Activated CD4-positive, alpha-beta T cell treated with anti-CD3 and anti-CD28 coated beads, Interleukin-2, amount 50 U/mL, for 48 hours (primary cell): Measurements from ENCODE around the gene HMCN2.
"Not testable (repeated sequence)": the region's sequence is repeated elsewhere in the genome, so short reads cannot be mapped to it uniquely, and the experiment has no call there.

Experiments
- DNase-seq, 2 experiments: peaks; one replicate each; pipeline ENCODE4 v3.0.0-alpha.2; 2020

The HMCN2 gene

DNA sequence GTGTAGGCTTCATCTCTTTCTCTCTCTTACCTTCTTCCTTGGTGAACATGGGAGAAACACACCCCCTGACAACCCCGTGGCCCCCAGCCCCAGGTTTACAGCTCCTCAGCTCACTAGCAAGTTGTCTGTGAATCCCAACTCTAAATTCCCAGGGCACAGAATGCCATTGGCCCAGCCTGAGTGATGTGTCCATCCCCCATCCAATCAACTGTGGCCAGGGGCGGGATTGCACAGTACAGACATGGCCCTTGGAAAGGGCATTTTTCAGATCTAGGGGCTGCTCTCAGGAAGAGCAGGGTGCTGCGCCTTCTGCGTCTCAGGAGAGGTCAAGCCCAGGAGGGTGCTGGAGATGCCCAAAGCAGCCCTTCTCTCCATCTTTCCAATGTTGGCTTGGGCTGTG, 131.0 kb downstream of the HMCN2 start:
- no peak for DNase-seq

DNA sequence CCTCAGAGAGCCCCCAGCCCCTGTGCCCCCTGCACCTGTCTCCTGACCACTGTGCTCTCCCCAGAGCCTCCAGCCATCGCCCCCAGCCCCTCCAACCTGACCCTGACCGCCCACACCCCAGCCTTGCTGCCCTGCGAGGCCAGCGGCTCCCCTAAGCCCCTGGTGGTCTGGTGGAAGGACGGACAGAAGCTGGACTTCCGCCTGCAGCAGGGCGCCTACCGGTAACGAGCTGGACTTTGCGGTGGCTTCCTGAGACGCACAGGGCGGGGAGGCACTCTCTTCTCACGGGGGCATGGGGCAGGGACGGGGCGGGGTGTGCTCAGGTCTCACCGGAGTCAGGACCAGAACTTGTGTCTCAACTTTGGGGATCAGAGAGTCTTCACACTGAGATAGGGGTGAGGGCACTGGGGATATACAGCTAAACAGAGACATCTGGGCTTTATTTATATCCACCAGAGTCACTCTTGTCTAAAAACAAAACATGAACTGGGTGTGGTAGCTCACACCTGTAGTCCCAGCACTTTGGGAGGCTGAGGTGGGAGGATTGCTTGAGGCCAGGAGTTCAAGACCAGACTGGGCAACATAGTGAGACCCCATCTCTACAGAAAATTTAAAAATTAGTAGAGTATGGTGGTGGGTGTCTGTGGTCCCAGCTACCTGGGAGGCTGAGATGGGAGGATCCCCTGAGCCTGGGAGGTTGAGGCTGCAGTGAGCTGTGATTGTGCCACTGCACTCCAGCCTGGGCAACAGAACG, 133.1 kb downstream of the HMCN2 start:
- no peak for DNase-seq

DNA sequence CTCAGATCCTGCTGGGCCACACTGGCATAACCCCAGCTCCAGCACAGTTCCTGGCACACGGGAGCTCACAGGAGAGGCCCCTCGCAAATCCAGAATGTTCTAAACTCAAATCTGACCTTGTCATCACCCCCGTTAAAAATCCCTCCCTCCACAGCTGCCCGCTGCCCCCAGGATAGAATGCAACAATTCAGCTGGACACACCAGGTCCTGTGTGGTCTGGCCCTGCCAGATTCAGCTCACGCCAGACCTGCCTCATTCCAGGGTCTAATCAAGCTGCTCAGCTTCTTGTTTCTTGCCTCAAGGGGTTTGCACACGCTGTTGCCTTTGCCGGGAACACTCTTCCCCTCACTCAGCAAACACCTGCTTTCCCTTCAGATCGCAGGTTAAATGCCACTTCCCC, 134.2 kb downstream of the HMCN2 start:
- DNase-seq = no peak

DNA sequence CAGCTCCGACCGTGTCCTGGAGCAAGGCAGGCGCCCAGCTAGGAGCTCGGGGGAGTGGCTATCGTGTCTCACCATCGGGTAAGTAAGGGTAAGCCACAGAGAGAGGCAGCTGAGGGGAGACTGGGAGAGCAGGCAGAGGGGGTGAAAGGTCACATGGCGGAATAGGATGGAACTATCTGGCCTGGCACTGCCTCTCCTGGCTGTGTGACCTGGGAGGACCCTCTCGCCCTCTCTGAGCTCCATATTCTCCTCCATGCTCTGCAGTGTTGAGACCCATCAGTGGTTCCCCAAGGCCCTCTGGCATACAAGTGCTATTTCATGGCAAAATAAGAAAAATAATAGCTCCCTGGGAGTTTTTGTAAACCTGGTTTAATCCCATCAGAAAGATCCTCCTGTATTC, 135.3 kb downstream of the HMCN2 start:
- no peak for DNase-seq

DNA sequence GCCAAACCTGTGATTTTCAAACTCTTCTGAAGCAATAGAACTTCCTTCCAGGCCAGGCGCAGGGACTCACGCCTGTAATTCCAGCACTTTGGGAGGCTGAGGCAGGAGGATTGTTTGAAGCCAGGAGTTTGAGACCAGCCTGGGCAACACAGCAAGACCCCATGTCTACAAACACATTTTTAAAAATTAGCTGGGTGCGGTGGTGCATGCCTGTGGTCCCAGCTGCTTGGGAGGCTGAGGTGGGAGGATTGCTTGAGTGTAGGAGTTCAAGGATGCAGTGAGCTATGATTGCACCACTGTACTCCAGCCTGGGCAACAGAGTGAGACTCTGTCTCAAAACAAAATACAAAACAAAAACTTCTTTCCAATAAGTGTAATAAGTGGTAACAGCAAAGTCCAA, 136.2 kb downstream of the HMCN2 start:
- not testable (repeated sequence) for DNase-seq

DNA sequence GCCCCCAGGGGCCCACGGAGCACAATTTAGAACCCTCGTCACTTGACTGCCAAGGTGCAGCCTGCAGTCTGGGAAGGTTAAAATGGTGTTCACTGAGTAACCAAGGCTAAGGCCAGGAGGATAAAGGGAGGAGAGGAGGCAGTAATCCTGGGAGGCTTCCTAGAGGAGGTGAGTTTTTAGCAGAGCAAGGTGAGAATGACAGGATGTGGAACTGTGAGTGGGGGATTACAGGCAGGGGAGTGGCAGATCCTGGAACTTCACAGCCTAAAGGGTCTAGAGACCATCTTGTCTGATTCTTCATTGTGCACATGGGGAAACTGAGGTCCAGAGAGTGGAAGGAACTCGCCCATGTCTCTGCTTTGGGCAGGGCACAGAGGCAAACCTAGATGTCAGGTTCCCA, 136.7 kb downstream of the HMCN2 start:
- DNase-seq = no peak

DNA sequence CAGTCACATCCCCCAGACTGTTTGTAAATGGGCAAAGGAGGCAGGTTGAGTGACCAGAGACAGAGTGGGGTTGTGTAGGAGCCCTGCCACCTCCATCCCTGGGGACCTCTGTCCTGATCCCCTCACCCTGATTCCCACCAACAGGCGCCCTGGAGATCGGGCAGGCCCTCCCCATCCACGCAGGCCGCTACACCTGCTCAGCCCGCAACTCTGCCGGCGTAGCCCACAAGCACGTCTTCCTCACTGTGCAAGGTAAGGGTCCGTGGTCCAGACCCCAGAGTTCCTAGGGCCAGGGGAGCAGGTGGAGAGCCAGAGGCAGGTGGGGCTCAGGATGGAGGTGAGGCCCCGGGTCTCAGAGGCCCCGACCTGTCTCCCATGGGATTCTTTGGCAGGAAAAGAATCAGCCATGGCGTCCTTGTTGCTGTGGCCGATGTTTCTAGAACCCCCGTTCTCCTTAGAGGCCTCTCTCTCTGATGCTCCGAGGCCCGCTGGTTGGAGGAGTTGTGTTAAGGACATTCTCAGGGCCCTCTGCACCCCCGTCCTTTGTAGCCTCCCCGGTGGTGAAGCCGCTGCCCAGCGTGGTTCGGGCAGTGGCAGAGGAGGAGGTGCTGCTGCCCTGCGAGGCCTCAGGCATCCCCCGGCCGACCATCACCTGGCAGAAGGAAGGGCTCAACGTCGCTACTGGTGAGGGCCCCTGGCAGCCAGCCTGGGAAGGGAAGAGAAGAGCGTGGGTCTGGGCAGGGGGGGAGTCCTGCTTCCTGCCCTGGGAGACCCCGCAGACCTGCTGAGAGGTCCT, 137.3 kb downstream of the HMCN2 start:
- DNase-seq = no peak

DNA sequence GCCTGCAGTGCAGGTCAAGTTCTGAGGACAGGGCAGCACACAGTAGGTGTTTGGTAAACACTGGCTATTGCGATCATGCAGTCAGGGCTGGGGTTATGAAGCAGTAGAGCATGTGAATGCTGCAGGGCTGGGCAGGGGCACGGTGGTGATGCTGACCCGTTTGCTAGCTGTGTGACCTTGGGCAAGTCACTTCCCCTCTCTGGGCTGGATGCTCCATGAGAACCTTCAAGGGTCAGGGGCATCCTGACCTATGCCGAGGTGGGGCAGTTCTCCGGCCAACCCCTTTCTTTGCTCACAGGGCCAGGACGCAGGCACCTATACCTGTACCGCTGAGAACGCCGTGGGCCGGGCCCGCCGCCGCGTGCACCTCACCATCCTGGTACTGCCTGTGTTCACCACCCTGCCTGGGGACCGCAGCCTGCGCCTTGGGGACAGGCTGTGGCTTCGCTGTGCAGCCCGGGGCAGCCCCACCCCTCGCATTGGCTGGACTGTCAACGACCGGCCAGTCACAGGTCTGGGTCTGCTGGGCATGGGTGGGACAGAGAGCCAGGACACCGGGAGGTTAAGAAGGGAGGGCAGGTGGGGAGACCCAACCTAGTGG, 140.2 kb downstream of the HMCN2 start:
- no peak for DNase-seq

DNA sequence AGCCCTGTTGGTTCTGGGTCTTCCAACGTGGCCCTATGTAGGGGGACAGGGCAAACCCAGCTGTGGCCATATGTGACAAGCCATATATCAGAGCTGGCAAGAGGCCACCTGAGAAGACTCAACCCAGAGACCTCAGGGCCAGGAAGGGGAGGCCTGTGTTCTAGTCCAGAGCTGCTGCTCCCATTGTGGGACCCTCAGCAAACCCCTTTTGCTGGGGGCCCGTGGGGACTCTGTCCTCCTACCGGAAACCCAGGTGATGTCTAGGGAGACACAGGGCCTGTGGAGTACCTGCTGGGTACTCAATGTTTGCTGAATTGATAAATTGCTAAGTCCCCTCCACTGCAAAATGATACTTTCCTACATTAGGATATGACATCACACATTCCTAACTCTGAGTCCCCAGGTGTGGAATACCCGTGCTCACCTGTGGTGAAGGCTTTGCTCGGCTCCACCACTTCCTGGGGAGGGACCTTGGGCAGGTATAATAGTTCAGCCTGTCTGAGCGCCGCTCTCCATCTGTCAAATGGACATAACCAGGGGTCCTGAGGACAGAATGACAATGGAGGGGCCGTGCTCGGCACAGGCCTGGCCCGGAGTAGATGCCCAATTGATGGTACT, 140.8 kb downstream of the HMCN2 start:
- no peak for DNase-seq

DNA sequence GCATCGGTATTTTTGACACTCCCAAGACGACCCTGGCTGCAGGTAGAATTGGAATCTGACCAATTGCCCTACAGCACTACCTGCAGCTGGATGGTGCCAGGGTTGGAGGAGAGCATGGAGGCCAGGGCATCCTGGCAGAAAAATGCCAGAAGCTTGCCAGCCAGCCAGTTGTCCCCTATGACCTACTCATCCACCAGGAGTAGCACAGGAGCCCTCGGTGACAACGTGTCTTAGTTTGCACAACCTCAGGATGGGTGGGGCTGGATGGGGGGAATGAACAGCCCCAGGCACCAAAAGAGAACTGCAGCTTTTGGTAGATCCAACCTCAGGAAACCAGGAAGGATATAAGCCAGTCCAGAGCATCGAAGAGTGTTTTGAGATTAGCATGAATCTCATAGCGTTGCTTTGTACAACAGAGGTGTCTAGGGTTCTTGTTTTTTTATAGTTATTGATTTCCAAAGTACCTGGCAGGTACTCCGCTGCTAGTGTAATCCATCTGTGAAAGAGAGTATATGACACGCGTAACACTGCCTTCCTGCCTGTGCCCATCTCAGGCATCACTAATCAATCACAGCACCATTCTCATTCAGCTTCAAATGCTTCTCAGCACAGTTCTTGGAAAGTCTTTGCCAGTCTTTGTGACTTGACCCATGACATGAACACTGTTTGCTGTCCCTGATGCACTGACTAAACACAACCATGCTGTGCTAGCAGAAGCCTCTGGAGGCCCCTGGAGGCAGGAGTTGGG, 142.5 kb downstream of the HMCN2 start:
- no peak for DNase-seq

DNA sequence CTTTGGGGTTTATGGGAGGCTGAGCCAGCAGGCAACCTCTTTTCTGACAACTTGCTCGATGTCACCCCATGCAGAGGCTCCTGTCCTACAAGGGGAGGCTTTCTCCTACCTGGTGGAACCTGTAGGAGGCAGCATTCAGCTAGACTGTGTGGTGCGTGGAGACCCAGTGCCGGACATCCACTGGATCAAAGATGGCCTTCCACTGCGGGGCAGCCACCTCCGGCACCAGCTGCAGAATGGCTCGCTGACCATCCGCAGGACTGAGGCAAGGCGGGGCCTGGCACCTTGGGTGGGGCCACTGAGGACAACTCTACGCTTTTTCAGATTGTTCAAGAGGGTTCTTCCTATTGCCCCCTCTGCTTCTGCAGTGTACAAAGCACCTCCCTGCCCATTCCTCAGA, 143.1 kb downstream of the HMCN2 start:
- DNase-seq = no peak

DNA sequence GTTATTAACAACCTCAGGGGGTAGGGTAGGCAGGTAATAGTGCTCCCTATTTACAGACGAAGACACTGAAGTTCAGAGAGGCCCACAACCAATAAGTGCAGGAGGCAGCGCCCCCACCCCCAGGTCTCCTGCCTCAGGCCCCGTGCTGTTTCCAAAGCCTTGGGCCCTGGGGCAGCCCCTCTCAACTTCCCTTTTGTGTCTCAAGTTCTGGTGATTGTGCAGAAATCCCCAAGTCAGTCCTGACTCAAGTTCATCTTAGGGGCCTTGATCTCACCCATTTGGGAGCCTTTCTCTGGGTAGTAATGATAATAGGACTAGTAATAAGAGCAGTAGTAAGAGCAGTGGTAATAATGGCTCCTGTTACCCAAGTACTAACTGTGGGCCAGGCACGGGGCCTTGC, 143.7 kb downstream of the HMCN2 start:
- DNase-seq = no peak

DNA sequence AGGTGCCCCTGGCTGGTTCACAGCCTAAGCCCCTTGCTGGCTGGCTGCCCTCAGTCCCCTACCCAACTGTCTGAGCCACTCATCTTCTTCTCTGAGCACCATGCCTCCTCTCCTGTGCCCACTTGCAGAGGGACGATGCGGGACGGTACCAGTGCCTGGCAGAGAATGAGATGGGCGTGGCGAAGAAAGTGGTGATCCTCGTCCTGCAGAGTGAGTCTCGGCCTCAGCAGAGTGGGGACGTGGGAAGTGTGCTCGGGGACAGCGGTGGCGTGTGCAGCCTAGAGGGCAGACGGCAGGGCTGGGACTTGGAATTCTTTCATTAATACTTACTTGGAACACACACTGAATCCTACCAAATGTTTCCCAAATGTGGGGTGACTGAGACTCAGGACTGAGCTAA, 144.9 kb downstream of the HMCN2 start:
- DNase-seq = no peak

DNA sequence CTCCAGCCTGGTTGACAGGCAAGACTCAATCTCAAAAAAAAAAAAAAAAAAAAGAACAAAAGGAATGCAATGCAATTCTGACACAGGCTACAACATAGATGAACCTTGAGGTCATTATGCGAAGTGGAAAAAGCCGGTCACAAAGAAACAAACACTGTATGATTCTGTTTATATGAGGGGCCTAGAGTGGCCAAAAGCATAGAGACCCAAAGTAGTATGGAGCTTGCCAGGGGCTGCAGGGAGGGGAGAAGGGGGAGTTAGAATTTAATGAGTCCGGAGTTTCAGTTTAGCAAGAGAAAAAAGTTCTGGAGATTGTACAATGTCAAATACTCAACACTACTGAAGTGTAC, 146.0 kb downstream of the HMCN2 start:
- no peak for DNase-seq

DNA sequence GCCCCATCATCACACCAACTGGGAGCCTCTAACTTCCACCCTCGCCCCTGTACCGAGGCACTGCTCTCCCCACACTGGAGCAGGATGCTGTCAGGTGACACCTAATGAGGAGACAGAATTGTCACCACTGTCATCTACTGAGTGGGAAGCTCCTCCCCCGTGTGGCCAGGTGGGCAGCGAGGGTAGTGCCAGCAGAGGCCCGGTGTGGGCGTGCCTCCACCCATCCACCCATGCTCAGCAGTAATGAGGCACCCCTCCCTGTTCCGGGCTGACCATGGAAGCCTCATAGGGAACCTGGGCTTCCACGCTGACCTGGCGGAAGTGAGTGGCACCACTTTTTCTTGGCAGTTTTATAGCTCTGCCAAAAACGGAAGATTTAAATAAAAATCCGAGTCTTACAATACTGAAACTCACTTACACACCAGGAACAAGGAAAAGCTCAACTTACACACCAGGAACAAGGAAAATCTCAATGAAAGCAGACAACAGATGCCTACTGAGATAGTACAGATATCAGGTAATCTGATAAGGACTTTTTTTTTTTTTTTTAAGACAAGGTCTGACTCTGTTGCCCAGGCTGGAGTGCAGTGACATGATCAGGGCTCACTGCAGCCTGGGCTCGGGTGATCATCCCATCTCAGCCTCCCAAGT, 148.6 kb downstream of the HMCN2 start:
- DNase-seq = no peak

DNA sequence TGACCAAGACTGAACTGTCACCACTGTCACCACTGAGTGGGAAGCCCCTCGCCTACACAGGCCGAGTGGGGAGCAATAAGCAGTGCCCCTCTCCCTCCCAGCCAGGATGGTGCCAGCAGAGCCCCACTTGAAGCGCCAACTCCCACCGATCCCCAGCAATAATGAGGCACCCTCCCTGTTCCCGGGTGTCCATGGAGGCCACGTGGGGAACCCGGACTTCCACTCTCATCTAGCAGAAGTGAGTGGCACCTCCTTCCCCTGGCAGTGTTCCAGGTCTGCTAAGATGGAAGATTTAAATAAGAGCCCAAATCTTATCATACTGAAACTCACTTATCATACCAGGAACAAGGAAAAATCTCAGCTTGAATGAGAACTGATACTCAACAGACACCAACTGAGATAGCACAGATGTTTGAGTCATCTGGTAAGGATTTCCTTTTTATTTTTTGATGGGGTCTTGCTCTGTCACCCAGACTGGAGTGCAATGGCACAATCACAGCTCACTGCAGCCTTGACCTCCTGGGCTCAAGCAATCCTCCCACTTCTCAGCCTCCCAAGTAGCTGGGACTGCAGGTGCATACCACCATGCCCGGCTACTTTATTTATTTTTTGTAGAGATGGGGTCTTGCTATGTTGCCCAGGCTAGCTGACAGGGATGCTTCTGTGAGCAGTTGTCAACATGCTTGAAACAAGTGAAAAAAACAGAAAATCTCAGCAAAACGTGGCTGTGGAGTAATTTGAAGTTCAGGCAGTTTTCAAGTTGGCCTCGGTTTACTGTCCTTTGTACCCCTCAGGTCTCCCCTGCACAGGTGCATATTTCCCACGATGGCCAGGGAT, 149.6 kb downstream of the HMCN2 start:
- no peak for DNase-seq

DNA sequence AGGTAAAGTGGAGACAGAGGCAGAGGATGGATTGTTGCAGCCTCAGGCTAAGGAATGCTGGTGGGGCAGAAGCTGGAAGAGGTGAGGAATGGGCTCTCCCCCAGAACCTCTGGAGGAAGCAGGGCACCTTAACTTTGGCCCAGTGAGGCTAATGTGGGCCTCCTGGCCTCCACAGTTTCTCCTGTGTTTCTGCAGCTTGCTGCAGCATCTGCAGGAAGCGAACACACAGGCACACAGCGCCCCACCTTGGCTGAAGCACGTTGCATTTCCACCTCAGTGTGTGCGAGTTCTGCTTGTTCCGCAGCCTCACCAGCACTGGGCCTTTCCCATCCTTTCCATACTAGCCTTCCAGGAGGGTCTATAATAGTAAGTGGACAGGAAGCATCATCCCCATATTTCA, 152.0 kb downstream of the HMCN2 start:
- no peak for DNase-seq

DNA sequence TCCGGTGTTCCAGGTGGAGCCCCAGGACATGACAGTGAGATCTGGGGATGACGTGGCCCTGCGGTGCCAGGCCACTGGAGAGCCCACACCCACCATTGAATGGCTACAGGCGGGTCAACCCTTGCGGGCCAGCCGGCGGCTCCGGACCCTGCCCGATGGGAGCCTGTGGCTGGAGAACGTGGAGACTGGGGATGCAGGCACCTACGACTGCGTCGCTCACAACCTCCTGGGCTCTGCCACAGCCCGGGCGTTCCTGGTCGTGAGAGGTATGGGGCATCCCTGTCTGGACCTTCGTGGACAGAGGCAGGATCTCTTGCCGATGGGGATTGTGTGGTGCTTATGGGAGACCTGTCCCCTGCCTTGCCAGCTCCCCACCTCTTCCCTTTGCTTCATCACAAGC, 153.2 kb downstream of the HMCN2 start:
- no peak for DNase-seq

DNA sequence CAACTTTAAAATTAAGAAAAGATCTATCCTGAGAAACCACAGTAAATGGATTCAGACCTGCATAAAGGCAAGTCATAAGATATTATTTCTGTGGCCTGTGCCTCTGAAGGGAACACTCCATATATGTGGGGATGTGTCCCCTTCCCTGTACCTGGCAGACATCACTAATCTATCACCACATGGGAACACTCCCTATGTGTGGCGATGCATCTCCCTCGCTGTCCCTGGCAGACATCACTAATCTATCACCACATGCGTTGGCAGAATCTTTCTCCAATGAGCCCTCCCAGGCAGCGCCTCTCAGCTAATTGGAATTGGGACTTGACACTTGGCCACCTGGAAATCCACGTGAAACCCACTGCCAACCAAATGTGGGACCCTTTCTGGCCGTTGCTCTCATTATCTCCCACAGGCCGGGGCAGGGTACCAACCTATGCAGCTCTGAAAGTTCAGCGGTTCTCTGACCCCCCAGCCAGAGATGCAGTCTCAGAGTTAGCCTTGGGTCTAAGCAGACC, 154.0 kb downstream of the HMCN2 start:
- no peak for DNase-seq

DNA sequence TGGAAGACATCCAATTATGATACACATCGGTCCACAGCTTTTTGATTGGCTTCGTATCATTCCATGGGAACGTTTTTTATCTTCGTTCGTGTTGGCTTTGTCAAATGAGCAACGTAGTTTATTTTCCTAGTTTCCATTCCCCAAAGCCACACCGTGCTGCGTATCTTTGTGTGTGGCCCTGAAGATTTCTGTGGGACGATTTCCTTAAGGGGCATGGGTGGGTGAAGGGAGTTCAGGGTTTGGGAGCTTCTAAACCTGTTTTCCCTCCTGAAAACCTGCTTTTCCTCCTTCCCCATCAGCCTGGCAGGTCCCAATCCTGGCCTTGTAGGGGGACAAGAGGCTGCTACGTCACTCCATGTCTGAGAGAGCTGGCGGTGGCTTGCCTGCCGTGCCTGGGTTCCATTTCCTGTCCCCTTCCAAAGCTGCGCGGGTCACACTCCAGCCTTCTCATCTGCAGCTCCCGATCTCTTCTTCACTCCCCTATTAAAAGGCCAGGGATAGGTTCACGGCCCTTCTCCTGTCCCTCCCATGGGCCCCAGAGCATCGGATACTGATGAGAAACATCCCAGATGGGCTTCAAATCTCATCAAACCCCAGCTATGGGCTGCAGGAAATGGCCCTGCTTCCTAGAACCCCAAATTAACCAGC, 155.7 kb downstream of the HMCN2 start:
- no peak for DNase-seq

DNA sequence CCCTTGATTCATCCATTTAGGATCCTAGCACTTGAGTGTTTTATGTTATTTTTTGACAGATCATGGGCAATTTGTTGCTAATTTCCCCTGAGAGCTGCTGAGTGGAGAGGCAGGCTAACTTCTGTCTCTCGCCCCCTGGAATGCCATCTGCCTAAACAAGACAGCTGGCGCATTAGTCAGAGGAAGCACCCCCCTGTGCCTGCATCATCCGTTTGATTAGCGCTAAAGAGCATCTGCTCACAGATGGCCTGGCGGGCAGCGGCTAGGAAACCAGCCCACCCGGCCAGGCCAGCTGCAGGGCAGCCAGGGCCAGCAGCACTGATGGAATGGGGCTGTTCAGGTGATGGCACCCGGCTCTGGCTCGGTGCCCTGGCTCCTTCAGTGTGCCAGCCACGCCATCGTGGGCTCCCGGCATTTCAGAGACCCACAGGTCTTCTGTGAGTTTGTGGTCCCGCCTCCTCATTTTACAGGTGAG, 156.3 kb downstream of the HMCN2 start:
- no peak for DNase-seq
